Left ventricle myocardium inferior (tissue), 1 donor: ENCODE data around the gene COX7A2. TPM values are rescaled to one million over a fixed set of nuclear protein-coding genes. Genes with fewer than 3 reads are reported as not detected.
A peak's percentile ranks its signal among the peaks of the same experiment; 100 is the strongest.

Source experiments
- DNase-seq: peaks from one replicate; pipeline ENCODE4 v3.0.0-alpha.2; 2020
- H3K27ac ChIP-seq: fragments of 200-600 bp; replicated peaks from 2 replicates; pipeline ENCODE4 v1.8.0; 2021
- H3K27me3 ChIP-seq: fragments of 200-600 bp; 2 replicates; pipeline ENCODE4 v1.8.0; 2021; ENCODE audit warnings: low read depth
- H3K36me3 ChIP-seq: fragments of 200-600 bp; 2 replicates; pipeline ENCODE4 v1.8.0; 2021
- H3K4me1 ChIP-seq: fragments of 200-600 bp; 2 replicates; pipeline ENCODE4 v1.8.0; 2021
- H3K4me3 ChIP-seq: fragments of 200-600 bp; 2 replicates; pipeline ENCODE4 v1.8.0; 2021; ENCODE audit warnings: mild to moderate bottlenecking, moderate library complexity
- H3K9me3 ChIP-seq: fragments of 200-600 bp; replicated peaks from 2 replicates; pipeline ENCODE4 v1.8.0; 2021
- intact Hi-C: fragments of 100-400 bp; cut with micrococcal nuclease; formaldehyde crosslinking; loops from one replicate; pipeline ENCODE4 v1.11.0; 2022
- total RNA-seq: library from RNA; stranded (reverse); fragmentation: NEBNext Ultra II Directional; extraction: Animal tissue kit (Norgen Biotek cat#: 25700); gene quantifications from one replicate; pipeline ENCODE4 v1.2.1, GENCODE V29; 2021
- TF ChIP-seq, protein P1 (sequence below): fragments of 200-600 bp; IDR thresholded peaks from 2 replicates; pipeline ENCODE4 v1.8.0; 2021; ENCODE audit warnings: antibody characterized with exemption, mild to moderate bottlenecking, borderline replicate concordance
- donor health status: DM: no; HTN: yes; CAD: no; lungs with severe emphysema.

Gene COX7A2
- total RNA-seq, 1 donor from 2014 or later: 1,008 TPM

DNA sequence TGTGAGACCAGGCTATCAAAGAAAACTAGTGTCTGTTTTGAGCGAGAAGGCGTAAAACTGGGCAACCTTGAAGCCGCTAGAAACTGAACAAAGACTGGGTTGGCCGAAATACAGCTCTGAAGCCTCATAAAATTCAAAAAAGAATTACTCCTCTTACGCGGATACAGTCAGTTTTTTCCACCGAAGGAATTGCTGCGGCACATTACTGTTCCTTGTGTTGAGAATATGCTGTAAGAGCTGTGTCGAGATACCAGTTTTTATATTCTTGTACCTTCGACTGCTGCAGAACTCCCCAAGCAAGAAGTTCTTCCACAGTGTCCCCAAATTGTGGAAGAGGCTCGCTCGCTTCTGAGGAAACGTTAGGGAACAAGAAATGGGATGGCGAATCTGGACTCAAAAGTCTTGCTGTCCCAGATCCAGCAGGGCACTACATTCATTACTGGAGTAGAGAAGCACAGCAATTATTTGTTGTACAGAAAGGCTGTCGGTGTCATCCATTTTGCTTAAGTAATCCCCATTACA is 523 bp upstream of the COX7A2 start:
- Histone ChIP-seq H3K4me1 (peaks cover 40% of the 10 kb centered on the region), H3K4me3 (peak overlapping the region; percentile 93), H3K36me3 (peaks cover 14% of the 10 kb centered on the region), H3K9me3 (no peaks in the 10 kb centered on the region), H3K27ac (peak overlapping the region; percentile 95), H3K27me3 (no peaks in the 10 kb centered on the region)
- TF ChIP-seq, protein P1, sequence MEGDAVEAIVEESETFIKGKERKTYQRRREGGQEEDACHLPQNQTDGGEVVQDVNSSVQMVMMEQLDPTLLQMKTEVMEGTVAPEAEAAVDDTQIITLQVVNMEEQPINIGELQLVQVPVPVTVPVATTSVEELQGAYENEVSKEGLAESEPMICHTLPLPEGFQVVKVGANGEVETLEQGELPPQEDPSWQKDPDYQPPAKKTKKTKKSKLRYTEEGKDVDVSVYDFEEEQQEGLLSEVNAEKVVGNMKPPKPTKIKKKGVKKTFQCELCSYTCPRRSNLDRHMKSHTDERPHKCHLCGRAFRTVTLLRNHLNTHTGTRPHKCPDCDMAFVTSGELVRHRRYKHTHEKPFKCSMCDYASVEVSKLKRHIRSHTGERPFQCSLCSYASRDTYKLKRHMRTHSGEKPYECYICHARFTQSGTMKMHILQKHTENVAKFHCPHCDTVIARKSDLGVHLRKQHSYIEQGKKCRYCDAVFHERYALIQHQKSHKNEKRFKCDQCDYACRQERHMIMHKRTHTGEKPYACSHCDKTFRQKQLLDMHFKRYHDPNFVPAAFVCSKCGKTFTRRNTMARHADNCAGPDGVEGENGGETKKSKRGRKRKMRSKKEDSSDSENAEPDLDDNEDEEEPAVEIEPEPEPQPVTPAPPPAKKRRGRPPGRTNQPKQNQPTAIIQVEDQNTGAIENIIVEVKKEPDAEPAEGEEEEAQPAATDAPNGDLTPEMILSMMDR: no peak
- intact Hi-C loops: no loop called here
- no peak for DNase-seq

DNA sequence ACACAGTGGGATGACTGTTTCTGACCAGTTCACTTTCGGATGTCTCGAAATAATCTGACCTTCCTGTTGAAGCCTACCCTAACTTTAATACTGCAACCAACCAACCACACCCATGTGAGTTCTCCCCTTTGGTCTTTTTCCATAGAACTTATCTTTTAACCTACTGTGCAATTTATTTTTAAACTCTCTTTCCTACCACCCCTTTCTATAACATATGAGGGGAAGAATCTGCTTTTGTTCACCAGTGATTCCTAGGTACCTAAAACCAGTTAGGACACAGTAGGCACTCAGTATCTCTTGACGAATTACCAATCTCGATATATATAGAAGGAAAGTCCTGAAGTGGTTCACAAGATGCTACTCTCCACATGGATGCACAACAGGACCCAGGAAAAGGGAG is 7.0 kb downstream of the COX7A2 start:
- intact Hi-C loops: no loop called here
- no peak for DNase-seq
- H3K27me3 ChIP-seq: no peaks in the 10 kb centered on the region
- H3K9me3 ChIP-seq: no peaks in the 10 kb centered on the region
- TF ChIP-seq, protein P1: no peak
- H3K27ac ChIP-seq: no peak overlapping the region
- no peak overlapping the region for H3K4me3 ChIP-seq
- H3K36me3 ChIP-seq: peaks cover 44% of the 10 kb centered on the region
- H3K4me1 ChIP-seq: peaks cover 29% of the 10 kb centered on the region

DNA sequence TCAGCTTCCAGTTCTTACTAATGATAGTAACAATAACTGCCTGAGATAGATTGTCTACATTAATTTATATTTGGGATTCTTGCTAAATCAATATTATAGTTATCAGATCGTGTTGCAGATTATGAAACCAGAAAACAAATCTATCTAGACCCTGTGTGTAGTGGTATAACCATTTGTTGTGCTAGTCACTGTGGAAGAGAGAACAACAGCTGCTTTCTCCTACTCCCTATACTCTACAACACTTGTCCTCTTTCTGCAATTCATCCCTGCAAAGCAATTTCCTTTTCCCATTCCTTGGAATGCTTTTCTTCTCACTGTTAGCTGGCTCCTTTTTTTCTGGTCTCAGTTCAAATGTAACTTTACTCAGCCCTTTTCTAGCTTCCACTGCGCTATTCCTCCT is 8.3 kb downstream of the COX7A2 start:
- Histone ChIP-seq H3K9me3 (no peaks in the 10 kb centered on the region), H3K27me3 (no peaks in the 10 kb centered on the region), H3K36me3 (peaks cover 40% of the 10 kb centered on the region), H3K4me3 (no peak overlapping the region), H3K27ac (no peak overlapping the region), H3K4me1 (peaks cover 20% of the 10 kb centered on the region)
- TF ChIP-seq, protein P1: no peak
- DNase-seq: no peak
- intact Hi-C loops: no loop called here

DNA sequence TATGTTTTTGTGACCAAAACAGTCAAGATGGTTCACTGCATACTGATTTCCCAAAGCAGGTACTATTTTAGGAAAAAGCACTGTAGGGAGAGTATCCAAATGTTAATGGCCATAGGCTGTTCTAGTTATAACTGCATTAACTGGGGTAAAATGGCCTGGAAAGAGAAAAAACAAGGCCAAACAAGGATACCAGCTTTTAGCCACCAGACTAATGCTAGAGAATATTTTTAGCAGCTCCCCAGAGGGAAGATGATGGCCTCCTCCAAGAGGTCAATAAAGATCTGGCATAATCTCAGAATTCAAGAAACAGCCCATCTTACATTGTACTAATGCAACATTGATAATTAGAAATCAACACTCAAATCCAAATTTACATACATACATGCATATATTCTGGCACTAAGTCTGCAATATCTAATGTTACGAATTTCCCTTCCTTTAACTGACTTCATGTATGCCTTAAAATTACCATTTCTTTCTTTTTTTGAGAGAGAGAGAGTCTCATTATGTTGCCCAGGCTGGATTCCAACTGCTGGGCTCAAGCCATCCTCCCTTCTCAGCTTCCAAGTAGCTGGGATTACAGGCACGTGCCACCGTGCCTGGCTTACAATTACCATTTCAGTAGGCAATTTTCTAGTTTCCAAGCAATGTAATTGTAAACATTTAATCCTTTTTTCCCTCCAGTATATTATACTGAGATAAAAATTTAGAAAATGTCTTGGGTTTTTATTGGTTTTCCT is 9.3 kb downstream of the COX7A2 start:
- TF ChIP-seq, protein P1: no peak
- Histone ChIP-seq H3K9me3 (no peaks in the 10 kb centered on the region), H3K27ac (peak overlapping the region; percentile 36), H3K36me3 (peaks cover 32% of the 10 kb centered on the region), H3K4me1 (peaks cover 22% of the 10 kb centered on the region), H3K4me3 (no peak overlapping the region), H3K27me3 (no peaks in the 10 kb centered on the region)
- intact Hi-C loops: no loop called here
- DNase-seq: no peak

DNA sequence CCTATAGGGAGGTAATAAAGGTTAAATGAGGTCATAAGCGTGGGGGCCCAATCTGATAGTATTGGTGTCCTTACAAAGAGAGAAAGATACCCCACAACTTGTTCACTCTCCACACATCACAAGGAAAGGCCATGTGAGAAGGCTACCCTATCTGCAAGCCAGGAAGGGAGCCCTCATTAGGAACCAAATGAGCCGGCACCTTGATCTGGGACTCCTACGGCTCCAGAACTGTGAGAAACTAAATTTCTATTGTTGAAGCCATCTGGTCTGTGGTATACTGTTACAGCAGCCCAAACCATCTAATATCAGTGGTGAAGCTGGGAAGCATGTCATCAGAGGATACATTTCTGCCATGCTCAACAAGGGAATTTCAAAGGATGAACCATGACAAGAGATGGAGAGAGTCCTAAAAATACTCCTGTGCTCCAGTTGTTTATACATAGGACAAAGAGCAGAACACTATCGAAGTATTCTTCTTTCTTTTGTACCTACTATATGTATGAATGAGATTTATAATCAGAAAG is 10.4 kb downstream of the COX7A2 start:
- H3K27ac ChIP-seq: peak overlapping the region; percentile 36
- DNase-seq: no peak
- peaks cover 23% of the 10 kb centered on the region for H3K36me3 ChIP-seq
- peaks cover 22% of the 10 kb centered on the region for H3K4me1 ChIP-seq
- no peaks in the 10 kb centered on the region for H3K27me3 ChIP-seq
- intact Hi-C loops: no loop called here
- H3K4me3 ChIP-seq: no peak overlapping the region
- no peaks in the 10 kb centered on the region for H3K9me3 ChIP-seq
- TF ChIP-seq, protein P1: no peak
